GM18909 (cell line): ENCODE measurements around the gene ARSI.

ENCODE experiments used
- ATAC-seq: cut with Tn5 transposase; IDR thresholded peaks from one replicate; pipeline ENCODE4 v1.9.1; 2021; ENCODE audit warnings: mild to moderate bottlenecking; ENCODE audit not compliant: unreplicated experiment, poor library complexity

ARSI gene

DNA sequence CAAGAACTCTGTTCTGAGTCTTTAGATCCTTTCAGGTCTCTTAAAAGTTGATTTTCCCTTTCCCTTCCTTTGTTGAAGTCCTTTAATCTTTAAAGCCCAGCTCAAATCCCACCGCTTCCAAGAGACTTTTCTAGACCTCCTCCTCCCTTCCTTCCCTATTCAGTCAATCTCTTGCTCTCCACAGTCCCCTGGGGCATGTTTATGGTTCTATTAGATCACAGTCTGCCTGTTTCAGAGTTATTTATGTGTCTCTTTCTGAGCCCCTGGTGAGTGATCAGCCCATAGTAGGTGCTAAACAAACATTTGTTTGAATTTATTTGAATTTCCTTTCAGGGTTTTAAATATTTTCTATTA, 7.2 kb upstream of the ARSI start:
- no peak for ATAC-seq

DNA sequence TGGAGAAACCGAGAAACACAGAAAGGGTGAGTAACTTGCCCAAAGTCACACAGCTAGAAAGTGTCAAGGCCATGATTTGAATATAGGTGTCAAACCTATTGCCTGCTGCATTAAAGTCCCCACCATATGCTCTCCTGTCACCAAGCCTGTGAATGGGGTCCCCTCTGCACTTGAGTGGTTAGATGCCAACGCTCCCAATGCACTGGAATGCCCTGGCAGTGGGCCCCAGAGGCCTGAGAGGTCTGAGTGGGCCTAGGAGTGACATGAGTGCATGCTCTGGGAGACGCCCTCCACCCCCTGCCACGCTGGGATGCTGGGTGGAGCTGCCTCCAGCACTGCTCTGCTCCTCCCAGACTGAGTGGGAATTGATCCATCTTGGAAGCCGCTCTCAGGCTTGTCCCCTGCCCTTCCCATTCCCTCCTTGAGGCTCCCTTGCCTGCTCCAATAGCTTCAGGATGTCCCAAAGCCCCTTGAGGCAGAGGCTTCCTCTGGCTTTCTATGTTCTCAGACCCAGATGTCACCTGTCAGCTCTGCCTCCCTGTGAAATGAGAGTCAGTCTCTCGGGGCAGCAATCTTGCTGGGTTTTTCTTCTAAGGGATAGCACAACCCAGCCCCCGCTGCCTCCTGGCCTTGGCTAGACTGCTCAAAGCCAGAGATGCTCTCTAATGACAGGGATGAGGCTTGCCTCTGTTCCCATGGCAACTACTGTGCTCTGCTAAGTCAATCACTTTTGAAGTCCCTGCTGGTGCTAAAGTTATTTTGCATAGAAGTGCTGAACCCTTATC, 6.6 kb upstream of the ARSI start:
- no peak for ATAC-seq

DNA sequence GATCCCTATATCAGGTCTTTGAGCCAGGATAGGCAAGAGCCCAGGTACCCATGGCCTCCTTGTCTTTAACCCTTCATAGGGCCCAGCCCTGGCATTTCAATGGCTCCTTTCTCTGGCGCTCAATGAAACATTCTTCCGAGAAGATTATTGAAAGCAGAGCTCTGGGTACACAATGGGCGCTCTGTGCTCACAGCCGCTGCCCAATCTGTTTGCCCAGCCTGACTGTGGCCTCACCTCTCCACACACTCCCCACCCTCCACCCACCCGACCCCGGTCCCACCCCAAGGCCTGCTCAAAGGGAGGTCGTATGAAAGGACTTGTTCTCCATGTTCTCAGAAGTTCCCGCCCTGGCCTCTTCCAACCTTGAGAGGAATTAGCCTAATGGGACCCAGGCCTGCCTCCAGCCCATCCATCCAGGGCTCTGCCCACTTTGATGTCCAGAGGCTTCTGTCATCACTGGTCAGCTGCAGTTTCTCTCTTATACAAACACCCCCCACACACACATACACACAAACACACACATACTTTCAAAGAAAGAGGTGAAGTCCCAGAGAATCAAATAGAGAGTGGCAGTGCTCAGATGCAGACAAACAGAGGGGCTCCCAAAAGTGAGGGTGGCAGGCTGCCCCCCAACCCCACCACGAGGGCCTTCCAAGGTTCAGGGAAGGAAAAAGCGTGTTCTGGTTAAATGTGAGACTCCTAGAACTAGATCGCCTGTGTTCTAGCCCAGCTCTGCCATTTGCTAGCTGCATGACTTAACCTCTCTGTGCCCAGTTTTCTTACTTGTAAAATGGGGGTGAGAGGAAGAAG, 5.1 kb upstream of the ARSI start:
- ATAC-seq = no peak

DNA sequence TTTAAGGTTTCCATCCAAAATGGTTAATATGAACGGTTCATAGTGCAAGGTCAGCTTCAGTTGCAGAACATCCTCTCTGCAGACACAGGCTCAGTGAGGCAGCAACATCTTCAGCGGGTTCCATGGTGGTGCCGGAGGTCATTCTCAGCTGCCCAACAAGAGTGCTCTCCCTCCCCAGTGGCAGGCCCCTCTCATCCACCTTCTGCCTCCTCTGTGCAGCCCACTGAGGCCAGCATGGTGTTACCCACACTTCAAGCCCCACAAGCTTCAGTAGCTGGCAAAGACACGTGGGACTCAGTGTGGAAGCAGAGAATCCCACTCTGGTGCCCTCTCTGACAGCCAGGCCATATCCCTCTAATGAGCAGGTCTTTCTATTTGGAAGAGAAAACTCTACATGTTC, 4.1 kb upstream of the ARSI start:
- ATAC-seq = no peak

DNA sequence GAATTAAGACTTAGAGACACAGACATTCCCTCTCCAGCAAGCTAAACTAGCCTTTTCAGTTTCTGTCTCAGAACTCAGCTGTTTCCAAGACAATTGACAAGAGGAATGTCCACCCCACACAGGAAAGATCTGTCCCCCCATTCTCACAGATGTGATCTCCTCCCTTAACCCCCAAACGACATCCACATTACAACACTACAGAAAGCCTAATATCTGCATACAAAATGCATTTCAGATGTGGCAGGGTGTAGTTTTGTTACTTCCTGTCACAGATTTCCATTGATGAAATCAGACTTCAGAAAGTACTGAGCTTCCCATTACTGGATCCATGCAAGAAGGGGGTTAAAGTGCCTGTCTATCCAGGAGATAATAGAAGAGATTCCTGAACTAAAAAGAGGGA, 2.9 kb upstream of the ARSI start:
- ATAC-seq = no peak

DNA sequence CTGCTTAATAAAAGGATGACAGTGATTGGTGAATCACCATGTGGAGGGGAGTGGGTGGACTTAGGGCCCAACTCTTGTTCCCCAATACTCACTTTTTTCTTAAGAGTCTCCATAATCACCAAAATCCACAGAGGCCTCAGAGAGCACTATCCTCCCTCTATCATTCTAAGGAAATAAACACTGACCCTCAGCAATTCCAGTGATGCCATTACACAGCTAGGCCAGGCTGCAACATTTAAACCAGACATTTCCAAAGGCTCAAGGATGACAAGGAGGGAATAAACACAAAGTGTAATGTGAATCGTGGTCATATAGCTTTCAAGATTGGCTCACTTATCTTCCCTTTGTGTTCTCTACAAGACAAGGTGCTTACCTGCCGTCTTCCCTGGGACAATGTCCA, 2.4 kb upstream of the ARSI start:
- ATAC-seq = no peak

DNA sequence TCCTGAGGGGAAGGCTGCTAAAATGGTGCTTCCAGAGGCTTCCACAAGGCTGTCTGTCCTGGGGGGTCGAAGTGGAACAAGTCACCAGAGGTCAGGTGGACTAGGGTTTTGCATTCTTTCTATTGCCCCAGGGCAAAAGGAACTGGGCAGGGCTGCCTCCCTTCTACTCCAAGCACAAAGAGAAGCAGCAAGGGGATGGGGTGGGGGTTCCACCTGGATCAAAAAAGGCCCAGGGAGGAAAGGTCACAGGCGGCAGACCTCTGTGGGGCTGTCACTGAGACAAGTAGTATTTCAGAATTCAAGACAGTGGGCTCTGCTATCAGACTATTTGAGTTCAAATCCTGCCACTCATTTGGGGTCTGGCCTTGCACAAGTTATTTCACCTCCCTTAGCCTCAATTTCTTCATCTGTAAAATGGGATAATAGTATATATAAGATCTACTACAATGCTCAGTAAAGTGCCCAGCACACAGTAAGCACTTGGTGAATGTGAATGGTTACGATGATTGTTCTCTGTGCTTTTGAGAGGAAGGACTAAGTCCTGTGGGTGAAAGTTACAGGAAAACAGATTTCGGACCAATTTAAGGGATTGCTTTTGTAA, 1.9 kb upstream of the ARSI start:
- ATAC-seq = no peak

DNA sequence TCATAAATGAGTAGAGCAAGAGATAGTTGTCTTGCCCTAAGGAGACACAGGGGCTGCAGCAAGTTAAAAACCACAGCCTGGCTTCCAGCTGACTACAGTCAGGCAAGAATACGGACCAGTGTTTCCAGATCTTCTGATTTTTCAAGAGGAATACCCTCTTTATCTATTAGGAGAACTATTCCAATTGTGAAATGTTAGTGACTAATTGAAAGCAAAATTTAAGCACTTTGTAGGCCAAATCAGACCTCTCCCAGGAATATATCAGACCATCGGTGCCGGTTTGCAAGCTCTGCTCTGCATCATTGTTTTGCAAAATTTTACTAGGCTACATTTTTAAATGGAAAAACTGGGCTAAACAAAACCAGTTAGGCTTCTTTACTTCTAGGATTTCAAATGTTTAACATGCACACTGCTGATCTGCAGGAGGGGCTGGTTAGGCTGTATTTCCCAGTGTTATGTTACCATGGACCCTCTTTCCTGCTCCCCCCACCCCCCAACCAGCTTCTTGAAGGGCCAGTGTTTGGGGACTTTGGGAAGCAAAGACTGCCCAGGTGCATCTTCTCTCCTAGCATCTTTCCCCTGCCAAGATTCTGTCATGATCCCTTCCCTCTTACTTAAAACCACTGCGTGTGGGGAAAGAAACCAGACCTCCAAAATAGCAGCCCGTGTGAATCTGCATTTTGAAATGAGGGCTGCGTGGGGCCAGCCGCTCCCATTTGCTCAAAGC, 1.1 kb upstream of the ARSI start:
- no peak for ATAC-seq

DNA sequence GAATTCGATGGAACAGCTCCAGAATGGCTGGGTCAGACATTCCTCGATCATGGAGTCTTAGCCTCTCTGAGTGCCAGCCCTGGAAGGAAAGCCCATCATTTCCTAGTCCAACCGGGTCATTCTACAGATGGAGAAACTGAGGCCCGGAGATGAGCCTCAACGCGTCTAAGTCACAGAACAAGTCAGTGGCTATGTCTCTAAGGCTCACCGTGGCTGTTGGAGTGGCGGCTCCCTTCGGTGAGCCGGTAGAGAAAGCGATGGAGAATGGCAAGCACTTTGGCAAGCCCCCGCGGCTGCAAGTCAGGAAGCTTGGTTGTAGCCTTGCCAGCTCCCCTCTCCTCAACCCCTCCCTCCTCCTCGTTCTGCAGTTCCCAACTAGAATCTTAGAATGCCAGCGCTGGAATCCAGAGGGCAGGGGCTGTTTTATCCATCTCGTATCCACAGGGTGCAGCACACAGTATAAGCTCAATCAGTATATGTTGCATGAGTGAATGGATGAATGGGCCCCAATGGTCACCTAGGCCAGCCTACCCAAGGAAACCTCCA, 438 bp upstream of the ARSI start:
- ATAC-seq = no peak

DNA sequence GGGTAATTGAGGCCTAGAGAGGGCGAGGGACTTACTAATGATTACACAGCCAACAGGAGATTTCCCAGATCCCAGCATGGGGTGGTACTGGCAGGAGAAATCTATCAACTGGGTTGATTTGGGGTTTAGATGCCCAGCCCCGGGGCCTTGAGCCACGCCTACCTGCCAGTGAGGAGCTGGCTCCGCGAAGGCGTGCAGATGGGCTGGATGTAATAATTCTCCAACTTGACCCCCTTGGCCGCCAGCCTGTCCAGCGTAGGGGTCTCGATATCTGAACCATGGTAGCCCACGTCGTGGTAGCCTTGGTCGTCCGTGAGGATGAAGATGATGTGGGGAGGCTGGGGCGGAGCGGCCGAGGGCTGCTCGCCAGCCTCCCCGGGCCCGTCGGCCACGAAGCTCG, 804 bp downstream of the ARSI start:
- ATAC-seq = no peak

DNA sequence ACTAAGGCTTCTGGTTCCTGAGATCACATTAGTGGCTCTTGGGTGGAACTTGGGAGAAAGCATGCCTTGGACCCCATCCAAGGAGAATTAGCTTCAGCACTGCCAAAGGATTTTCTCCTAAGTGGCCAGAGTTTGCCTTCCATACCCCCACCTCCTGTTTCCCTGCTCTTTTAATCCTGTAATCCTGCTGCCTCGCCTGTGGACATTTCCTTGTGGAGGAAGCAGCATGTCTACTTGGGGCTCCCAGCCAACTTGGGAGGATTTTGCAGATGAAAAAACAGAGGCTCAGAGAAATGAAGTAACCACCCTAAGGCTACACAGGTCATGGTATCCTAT, 1.6 kb downstream of the ARSI start:
- ATAC-seq = no peak

DNA sequence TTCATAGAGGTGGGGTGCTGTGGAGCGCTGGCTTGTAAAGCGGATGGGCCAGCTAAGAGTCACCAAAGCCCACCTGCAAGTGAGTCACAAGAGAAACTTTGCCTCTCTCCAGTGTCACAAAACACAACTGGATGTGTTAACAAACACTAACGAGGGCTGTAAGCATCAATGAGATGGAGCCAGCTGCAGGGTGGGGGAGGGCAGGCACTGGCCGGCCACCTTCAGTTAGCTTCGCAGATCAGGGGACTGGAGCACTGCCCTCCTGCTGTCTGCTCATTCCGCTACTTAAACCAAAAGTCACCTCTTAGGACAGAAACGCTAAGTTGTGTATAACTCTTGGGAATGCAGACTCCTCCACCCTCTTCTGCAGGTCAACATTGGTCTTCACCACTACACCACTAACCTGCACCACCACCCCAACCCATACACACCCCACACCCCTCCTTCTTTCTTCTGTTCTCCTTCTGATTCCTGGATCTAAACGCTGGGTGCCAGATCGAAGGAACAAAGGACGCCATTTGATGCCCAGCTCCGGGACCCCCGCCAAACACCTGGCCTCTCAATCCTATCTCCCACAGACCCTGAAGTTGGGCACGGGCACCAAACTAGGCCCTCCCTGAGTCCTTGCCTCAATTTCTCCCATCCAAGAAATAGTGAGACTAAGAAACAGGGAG, 2.1 kb downstream of the ARSI start:
- no peak for ATAC-seq

DNA sequence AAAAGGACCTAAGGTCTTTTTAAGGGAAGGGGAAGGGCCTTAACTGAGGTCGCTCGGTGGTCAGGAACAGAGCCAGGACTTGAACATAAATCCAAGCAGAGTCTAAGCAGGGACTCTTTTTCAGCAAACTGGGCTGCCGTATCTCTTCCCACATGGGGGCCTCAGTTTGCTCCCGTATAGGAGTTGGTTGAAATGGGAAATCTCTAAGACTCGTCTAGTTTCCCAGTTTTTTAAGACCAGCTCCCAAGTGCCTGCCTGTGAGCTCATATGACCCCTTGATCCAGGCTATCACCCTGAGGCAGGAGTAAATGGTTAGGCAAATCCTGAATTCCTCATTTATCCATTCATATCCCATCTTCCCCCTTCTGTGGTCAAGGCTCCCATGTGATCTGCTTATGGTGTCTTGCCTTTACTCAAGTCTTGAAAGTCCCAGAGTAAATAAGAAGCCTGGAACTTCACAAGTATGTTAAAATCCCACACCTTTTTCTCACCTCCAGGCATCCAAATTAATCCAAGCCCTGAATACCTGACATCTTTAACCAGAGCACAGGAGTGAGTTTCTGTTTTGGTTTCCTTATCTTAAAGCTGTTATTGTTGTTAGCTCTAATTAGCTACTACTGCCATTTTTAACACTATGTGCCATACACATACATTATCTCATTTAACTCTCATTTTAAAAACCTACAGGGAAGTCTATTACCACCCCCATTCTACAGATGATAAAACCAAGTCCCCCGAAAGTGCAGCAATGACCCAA, 3.0 kb downstream of the ARSI start:
- no peak for ATAC-seq

DNA sequence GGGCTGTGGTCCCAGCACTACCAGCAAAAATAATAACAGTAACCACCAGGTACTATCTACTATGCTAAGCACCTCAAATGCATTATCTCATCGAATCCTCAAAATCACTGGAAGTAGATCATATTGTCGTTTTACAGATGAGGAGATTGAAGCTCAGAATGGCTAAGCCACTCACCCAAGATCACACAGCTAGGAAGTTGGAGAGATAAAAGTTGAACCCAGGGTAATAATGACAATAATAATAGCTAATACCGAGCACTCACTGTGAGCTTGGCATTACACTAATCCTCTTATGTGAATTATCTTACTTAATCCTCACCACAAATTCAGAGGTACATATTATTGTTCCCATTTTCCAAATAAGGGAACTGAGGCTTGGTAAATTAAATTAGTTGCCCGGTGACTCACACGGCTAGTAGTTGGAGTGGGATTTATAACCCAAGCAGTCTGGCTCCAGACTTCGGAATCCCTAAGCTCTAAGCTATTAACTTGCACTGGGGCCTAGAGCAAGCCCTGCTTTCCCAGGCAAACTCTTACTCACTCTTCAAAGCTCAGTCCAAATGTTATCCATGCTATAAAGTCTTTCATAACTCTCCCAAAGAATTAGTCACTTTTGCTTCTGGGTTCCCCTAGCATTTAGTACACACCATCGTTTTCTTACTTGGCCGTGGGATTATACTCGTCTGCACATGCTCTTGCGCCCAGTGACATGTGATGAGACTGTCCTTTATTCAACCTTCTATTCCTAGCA, 3.8 kb downstream of the ARSI start:
- no peak for ATAC-seq

DNA sequence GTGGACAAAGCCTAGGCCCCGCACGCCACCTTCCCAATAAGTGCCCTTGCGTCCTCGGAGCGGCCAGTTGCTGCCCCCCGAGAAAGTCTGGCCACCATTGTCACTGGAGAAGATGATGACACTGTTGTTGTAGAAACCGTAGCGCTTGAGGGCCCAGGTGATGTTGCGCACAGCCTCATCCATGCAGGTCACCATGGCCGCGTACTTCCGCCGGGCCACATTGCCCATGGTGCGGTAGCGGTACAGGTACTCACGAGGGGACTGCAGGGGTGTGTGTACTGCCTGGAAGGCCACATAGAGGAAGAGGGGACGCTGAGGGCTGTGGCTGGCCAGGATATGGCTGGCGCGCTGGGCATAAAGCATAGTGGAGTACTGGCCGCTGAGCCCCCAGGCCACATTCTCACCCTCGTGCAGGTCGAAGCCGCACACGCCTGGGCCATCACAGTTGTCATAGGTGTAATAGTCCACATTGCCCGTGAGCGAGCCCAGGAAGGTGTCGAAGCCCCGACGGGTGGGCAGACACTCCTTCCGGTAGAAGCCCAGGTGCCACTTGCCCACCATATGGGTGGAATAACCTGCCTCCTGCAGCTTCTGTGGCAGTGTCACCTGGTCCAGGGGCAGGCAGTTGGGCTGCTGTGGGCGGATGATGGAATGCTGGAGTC, 4.6 kb downstream of the ARSI start:
- no peak for ATAC-seq

DNA sequence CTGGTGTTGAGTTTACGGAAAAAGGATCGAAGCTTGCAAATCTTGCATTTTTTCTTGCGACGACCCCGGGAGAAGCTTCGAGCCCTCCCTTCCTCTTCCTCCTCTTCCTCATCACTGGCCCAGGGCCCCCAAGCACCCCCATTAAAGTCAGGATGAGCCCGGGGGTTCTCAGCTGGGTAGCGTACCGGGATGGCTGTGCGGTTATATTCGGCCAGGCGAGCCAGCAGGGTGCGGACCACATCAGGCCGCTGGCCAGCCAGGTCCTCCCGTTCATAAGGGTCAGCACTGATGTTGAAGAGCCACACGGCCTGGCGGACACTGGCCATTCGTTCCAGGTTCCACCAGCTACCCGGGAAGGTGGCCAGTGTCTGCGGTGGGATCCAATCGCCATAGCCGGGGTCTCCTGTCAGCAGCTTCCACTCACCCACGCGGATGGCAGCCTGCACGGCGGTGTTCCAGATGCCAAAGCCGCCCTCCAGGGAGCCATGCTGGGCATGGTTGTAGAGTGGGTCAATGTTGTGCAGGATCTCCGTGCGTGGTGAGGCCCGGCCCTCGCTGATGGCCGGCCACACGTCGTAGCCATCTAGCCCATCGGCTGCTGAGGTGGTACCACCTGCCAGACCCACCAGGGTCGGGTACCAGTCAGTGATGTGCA, 5.3 kb downstream of the ARSI start:
- no peak for ATAC-seq

DNA sequence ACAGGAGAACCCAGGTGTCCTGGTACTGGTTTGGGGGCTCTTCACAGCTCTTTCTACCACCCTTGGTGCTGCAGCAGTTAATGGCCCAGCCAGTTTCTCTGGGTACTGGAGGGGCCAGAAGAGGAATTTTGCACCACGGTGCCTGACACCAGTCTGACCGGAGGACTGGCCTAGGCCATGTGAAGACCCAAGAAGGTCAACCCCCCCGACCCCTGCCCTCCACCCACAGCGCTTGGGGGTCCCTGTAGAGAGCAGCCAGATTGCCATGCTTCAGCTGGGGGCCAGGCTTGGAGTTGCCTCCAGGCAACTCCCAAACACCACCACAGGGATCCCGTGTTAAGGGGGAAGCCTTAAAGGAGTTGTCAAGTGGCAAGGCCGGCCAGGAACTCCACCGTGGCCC, 6.2 kb downstream of the ARSI start:
- no peak for ATAC-seq
